HCT116 (cell line): ENCODE data around the gene APIP. TPM values are rescaled to one million over a fixed set of nuclear protein-coding genes. Genes with fewer than 3 reads are reported as not detected.

ENCODE experiments used
- ATAC-seq: fragments of 200-7000 bp; cut with Tn5 transposase; 2 replicates; pipeline ENCODE4 v1.9.1; 2020; ENCODE audit warnings: mild to moderate bottlenecking, moderate library complexity
- BruUV-seq: library from RNA; stranded (reverse); fragments of 400-500 nt; replicated peaks from 2 replicates; lab custom pipeline; 2021; lab: Mats Ljungman, UMichigan
- CTCF ChIA-PET: fragments of 300-600 bp; sonication (Branson Sonifier 250); formaldehyde crosslinking; loops from one replicate; lab custom pipeline; 2021; ENCODE audit warnings: antibody characterized with exemption; lab: Charles Lee
- POLR2A ChIA-PET: fragments of 300-600, 350-600 bp; sonication (Branson Sonifier 250); formaldehyde crosslinking; loops from one replicate; lab custom pipeline; 2021; ENCODE audit warnings: antibody characterized with exemption; lab: Charles Lee
- RAD21 ChIA-PET, 2 experiments: fragments of 300-600 bp; sonication (Branson Sonifier 250); formaldehyde crosslinking; loops; one replicate each; lab custom pipeline; 2023; ENCODE audit warnings: low total read pairs in 2 of 2; ENCODE audit not compliant: uncharacterized antibody in 2 of 2, unreplicated experiment in 2 of 2, low non-redundant PET in 1 of 2; lab: Charles Lee
- DNase-seq: peaks from one replicate; pipeline ENCODE4 v3.0.0-alpha.2; 2010; ENCODE audit warnings: low read depth, low spot score
- H2AFZ ChIP-seq: fragments of 200-600 bp; shearing (Covaris generic), sonication (generic); 2 replicates; pipeline ENCODE4 v1.6.1; 2017; ENCODE audit warnings: low read depth, mixed run types, mixed read lengths, antibody characterized with exemption, low read length; ENCODE audit not compliant: poor library complexity, severe bottlenecking
- H3K27ac ChIP-seq: 2 replicates; pipeline ENCODE4 v1.5.1; 2012; ENCODE audit warnings: low read depth, low read length
- H3K27me3 ChIP-seq: fragments of 200-600 bp; sonication (generic); 2 replicates; pipeline ENCODE4 v1.6.1; 2016; ENCODE audit warnings: mixed run types, low read length, mixed read lengths; ENCODE audit not compliant: insufficient read depth
- H3K36me3 ChIP-seq, 2 experiments: fragments of 200-500 bp in 1 of 2; fragments of 200-600 bp in 1 of 2; sonication (Bioruptor generic) in 1 of 2; sonication (generic) in 1 of 2; 2 replicates each; pipeline versions ENCODE4 v1.5.1 to v1.6.1; 2014 to 2016; ENCODE audit warnings: low read length in 2 of 2, inconsistent platforms in 1 of 2, mixed read lengths in 1 of 2, mixed run types in 1 of 2; ENCODE audit not compliant: insufficient read depth in 2 of 2, control insufficient read depth in 1 of 2
- H3K4me1 ChIP-seq, 2 experiments: fragments of 200-600 bp in 1 of 2; sonication (generic) in 1 of 2; 2 replicates each; pipeline versions ENCODE4 v1.5.1 to v1.6.1; 2012 to 2017; ENCODE audit warnings: low read length in 2 of 2, inconsistent platforms in 1 of 2, mild to moderate bottlenecking in 1 of 2, mixed read lengths in 1 of 2, mixed run types in 1 of 2, moderate library complexity in 1 of 2; ENCODE audit not compliant: insufficient read depth in 2 of 2, control insufficient read depth in 1 of 2
- H3K4me2 ChIP-seq: fragments of 200-600 bp; sonication (generic); 2 replicates; pipeline ENCODE4 v1.6.1; 2017; ENCODE audit warnings: mixed run types, low read length, mixed read lengths
- H3K4me3 ChIP-seq, 2 experiments: fragments of 200-600 bp in 1 of 2; sonication (generic) in 1 of 2; replicated peaks in 1 of 2; 2 replicates each; pipeline ENCODE4 v1.5.1; 2011 to 2016; ENCODE audit warnings: low read length in 2 of 2, control low read depth in 1 of 2, low read depth in 1 of 2, mild to moderate bottlenecking in 1 of 2, mixed read lengths in 1 of 2, mixed run types in 1 of 2
- H3K79me2 ChIP-seq: fragments of 200-600 bp; sonication (generic); 2 replicates; pipeline ENCODE4 v1.6.1; 2017; ENCODE audit warnings: mild to moderate bottlenecking, mixed run types, low read length, moderate library complexity, mixed read lengths; ENCODE audit not compliant: insufficient read depth
- H3K9ac ChIP-seq: fragments of 200-600 bp; sonication (generic); 2 replicates; pipeline ENCODE4 v1.6.1; 2016; ENCODE audit warnings: low read length, mixed read lengths
- H3K9me2 ChIP-seq: fragments of 200-600 bp; sonication (generic), shearing (Covaris generic); 2 replicates; pipeline ENCODE4 v1.6.1; 2017; ENCODE audit warnings: mixed run types, mild to moderate bottlenecking, moderate library complexity; ENCODE audit not compliant: insufficient read depth
- H3K9me3 ChIP-seq, 2 experiments: fragments of 200-500 bp in 1 of 2; fragments of 200-600 bp in 1 of 2; sonication (Bioruptor generic) in 1 of 2; sonication (generic) in 1 of 2; 2 replicates each; pipeline ENCODE4 v1.6.1; 2014 to 2017; ENCODE audit warnings: low read length in 2 of 2, mixed read lengths in 2 of 2, inconsistent platforms in 1 of 2, low read depth in 1 of 2, mild to moderate bottlenecking in 1 of 2, mixed run types in 1 of 2, moderate library complexity in 1 of 2; ENCODE audit not compliant: control insufficient read depth in 1 of 2, insufficient read depth in 1 of 2
- H4K20me1 ChIP-seq: fragments of 200-600 bp; sonication (generic), shearing (Covaris generic); 2 replicates; pipeline ENCODE4 v1.6.1; 2017; ENCODE audit warnings: mixed run types, mild to moderate bottlenecking, moderate library complexity; ENCODE audit not compliant: insufficient read depth
- ATF3 ChIP-seq: IDR thresholded peaks from 2 replicates; pipeline ENCODE4 v1.6.1; 2012
- CEBPB ChIP-seq: IDR thresholded peaks from 2 replicates; pipeline ENCODE4 v1.6.1; 2012; ENCODE audit warnings: low read depth
- CTCF ChIP-seq, 3 experiments: fragments of 200-600 bp in 1 of 3; sonication (generic) in 1 of 3; IDR thresholded peaks in 2 of 3; conservative IDR thresholded peaks in 1 of 3; 2 replicates each; pipeline ENCODE4 v1.5.1; 2012 to 2017; ENCODE audit warnings: low read depth in 2 of 3, low read length in 2 of 3, antibody characterized with exemption in 1 of 3, borderline replicate concordance in 1 of 3, control low read depth in 1 of 3, mild to moderate bottlenecking in 1 of 3, mixed read lengths in 1 of 3, mixed run types in 1 of 3, moderate library complexity in 1 of 3; ENCODE audit not compliant: insufficient read depth in 1 of 3
- EGR1 ChIP-seq: IDR thresholded peaks from 2 replicates; pipeline ENCODE4 v1.6.1; 2012; ENCODE audit warnings: low read depth
- EZH2 ChIP-seq: fragments of 200-600 bp; sonication (generic); IDR thresholded peaks from 2 replicates; pipeline ENCODE4 v1.6.1; 2017; ENCODE audit warnings: antibody characterized with exemption, mixed run types
- EZH2phosphoT487 ChIP-seq: fragments of 200-600 bp; IDR thresholded peaks from 2 replicates; pipeline ENCODE4 v1.6.1; 2018; ENCODE audit warnings: antibody characterized with exemption, borderline replicate concordance
- MAX ChIP-seq: IDR thresholded peaks from 2 replicates; pipeline ENCODE4 v1.6.1; 2012
- POLR2A ChIP-seq: IDR thresholded peaks from 2 replicates; pipeline ENCODE4 v1.7.0; 2011; ENCODE audit warnings: borderline replicate concordance; ENCODE audit not compliant: insufficient read depth, insufficient read length; ENCODE audit errors: extremely low read depth
- POLR2AphosphoS5 ChIP-seq: IDR thresholded peaks from 2 replicates; pipeline ENCODE4 v1.6.1; 2011; ENCODE audit warnings: mild to moderate bottlenecking, low read depth, low read length, moderate library complexity
- RAD21 ChIP-seq: IDR thresholded peaks from 2 replicates; pipeline ENCODE4 v1.6.1; 2012; ENCODE audit warnings: low read depth, mild to moderate bottlenecking
- SIN3A ChIP-seq: IDR thresholded peaks from 2 replicates; pipeline ENCODE4 v1.6.1; 2012; ENCODE audit warnings: low read depth
- TCF7L2 ChIP-seq: IDR thresholded peaks from 2 replicates; pipeline ENCODE4 v1.7.0; 2011; ENCODE audit warnings: borderline replicate concordance, inconsistent platforms; ENCODE audit not compliant: insufficient read depth, insufficient read length; ENCODE audit errors: extremely low read depth
- ZNF274 ChIP-seq: fragments of 200-500 bp; sonication (Bioruptor generic); IDR thresholded peaks from 2 replicates; pipeline ENCODE4 v1.6.1; 2014; ENCODE audit warnings: mild to moderate bottlenecking, low read depth, low read length, inconsistent platforms
- intact Hi-C: fragments of 100-400 bp; cut with micrococcal nuclease; formaldehyde crosslinking; loops from 2 replicates; pipeline ENCODE4 v1.10.0; 2022
- total RNA-seq: library from RNA; stranded (reverse); gene quantifications from one replicate; pipeline ENCODE4 v1.2.1, GENCODE V29; 2021; ENCODE audit not compliant: unreplicated experiment
- TF ChIP-seq, protein P1 (sequence below): IDR thresholded peaks from 2 replicates; pipeline ENCODE4 v1.6.1; 2011; ENCODE audit warnings: mild to moderate bottlenecking, low read length, moderate library complexity; ENCODE audit not compliant: insufficient replicate concordance; ENCODE audit errors: extremely low read depth

The APIP gene
- total RNA-seq, 1 experiment from 2014 or later, result 41.2 TPM

GRCh38 chr11:34904421-34904955 lies 11.7 kb downstream of the APIP start:
- no TSS peak for BruUV-seq
- H3K4me1 ChIP-seq, result peaks cover 0 to 9% of the 10 kb centered on the region in 2 experiments; a peak in 1 of 4 replicates
- H3K27ac ChIP-seq, result no peak overlapping the region
- no peaks in the 10 kb centered on the region for H4K20me1 ChIP-seq
- H3K4me2 ChIP-seq, result no peak overlapping the region
- peaks cover 23% of the 10 kb centered on the region; the same call in 1 of the 2 replicates for H3K79me2 ChIP-seq
- no peak overlapping the region for H2AFZ ChIP-seq
- no peak for TF ChIP-seq RAD21
- TF ChIP-seq POLR2AphosphoS5, result no peak
- H3K4me3 ChIP-seq, result no peak overlapping the region
- H3K36me3 ChIP-seq, result no peaks in the 10 kb centered on the region
- ATAC-seq, result no peak
- DNase-seq, result no peak
- H3K9ac ChIP-seq, result no peak overlapping the region
- no peaks in the 10 kb centered on the region for H3K27me3 ChIP-seq
- RAD21 ChIA-PET, result no interaction called here
- no peaks in the 10 kb centered on the region for H3K9me2 ChIP-seq
- intact Hi-C loops, result no loop called here
- CTCF ChIA-PET, result no interaction called here
- POLR2A ChIA-PET, result no interaction called here
- H3K9me3 ChIP-seq, result no peaks in the 10 kb centered on the region

GRCh38 chr11:34899633-34900016 lies 16.6 kb downstream of the APIP start:
- intact Hi-C loops, result loop anchor here (1.0 to 10.0 kb wide), 7 partner anchors 245 to 1095 kb away; partner anchors contain the start of gene ABTB2
- Histone ChIP-seq H3K36me3 (no peaks in the 10 kb centered on the region; a peak in 1 of 4 replicates), H3K9me2 (no peaks in the 10 kb centered on the region), H3K79me2 (peaks cover 8% of the 10 kb centered on the region; the same call in 1 of the 2 replicates), H2AFZ (no peak overlapping the region), H3K4me2 (0 out of 2 replicates have a peak overlapping the region, but pooled peaks have one; percentile 38), H3K27me3 (no peaks in the 10 kb centered on the region), H3K4me3 (no peak overlapping the region), H4K20me1 (no peaks in the 10 kb centered on the region)
- DNase-seq, result no peak
- RAD21 ChIA-PET, result interaction anchor here (0.6 to 1.5 kb wide), 5 partner anchors 12 to 533 kb away, joined by 3 to 6 read pairs (median 4); no protein-coding TSS in a partner anchor
- ATAC-seq, result peak; percentile 16; the same call in 1 of the 2 replicates
- BruUV-seq, result no TSS peak
- CTCF ChIA-PET, result interaction anchor here (0.7 to 3.4 kb wide), 23 partner anchors 8 to 1065 kb away, joined by 3 to 51 read pairs (median 4); partner anchors contain the start of genes APIP, ELF5 and PDHX
- POLR2A ChIA-PET, result no interaction called here
- TF ChIP-seq MAX (no peak), TCF7L2 (no peak), ZNF274 (no peak), RAD21 (no peak), CTCF (IDR thresholded peaks at IDR 0.05 in 2 of 3, conservative IDR thresholded peaks at IDR 0.05 in 1 of 3; ENCODE audit: borderline replicate concordance in 1 of 3, insufficient read depth in 1 of 3, low read depth in 2 of 3, low read length in 2 of 3) (no peak), EZH2 (no peak), POLR2A (no peak), SIN3A (no peak), EZH2phosphoT487 (no peak), EGR1 (no peak), ATF3 (no peak), CEBPB (no peak), POLR2AphosphoS5 (no peak)
- TF ChIP-seq, protein P1, sequence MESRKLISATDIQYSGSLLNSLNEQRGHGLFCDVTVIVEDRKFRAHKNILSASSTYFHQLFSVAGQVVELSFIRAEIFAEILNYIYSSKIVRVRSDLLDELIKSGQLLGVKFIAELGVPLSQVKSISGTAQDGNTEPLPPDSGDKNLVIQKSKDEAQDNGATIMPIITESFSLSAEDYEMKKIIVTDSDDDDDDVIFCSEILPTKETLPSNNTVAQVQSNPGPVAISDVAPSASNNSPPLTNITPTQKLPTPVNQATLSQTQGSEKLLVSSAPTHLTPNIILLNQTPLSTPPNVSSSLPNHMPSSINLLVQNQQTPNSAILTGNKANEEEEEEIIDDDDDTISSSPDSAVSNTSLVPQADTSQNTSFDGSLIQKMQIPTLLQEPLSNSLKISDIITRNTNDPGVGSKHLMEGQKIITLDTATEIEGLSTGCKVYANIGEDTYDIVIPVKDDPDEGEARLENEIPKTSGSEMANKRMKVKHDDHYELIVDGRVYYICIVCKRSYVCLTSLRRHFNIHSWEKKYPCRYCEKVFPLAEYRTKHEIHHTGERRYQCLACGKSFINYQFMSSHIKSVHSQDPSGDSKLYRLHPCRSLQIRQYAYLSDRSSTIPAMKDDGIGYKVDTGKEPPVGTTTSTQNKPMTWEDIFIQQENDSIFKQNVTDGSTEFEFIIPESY, result no peak
- TF ChIP-seq, all 23 proteins: peak for 0
- Histone ChIP-seq H3K27ac (no peak overlapping the region), H3K4me1 (peaks cover 3 to 5% of the 10 kb centered on the region in 2 experiments; a peak in 3 of 4 replicates), H3K9ac (0 out of 2 replicates have a peak overlapping the region, but pooled peaks have one; percentile 23), H3K9me3 (no peaks in the 10 kb centered on the region)
